ENCODE results near the gene CDH26.
A peak's percentile ranks its signal among the peaks of the same experiment; 100 is the strongest.
"Not testable (repeated sequence)": the region's sequence is repeated elsewhere in the genome, so short reads cannot be mapped to it uniquely, and the experiment has no call there.

The CDH26 gene

DNA sequence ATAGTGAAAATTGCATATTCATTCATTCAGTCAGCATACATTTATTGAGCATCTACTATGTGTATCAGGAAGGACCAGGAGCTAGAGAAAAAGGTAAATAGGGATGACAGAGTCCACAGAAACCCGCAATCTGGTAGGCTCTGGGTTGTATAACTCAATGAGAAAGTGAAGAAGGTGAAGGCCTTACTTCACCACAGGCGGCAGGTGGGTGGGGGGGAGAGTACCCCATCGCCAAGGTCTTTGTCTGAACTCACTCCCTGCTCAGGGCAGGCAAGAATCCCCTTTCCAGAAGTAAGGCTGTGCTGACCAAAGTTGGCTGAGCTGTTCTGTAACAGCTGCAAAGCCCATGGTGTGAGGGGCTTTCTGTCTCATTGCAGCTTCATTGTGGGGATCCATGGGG is 81.3 kb downstream of the CDH26 start:
- TF ChIP-seq CTCF (IDR thresholded peaks at IDR 0.05; ENCODE audit: unreplicated experiment in 3 of 3) = no peak

DNA sequence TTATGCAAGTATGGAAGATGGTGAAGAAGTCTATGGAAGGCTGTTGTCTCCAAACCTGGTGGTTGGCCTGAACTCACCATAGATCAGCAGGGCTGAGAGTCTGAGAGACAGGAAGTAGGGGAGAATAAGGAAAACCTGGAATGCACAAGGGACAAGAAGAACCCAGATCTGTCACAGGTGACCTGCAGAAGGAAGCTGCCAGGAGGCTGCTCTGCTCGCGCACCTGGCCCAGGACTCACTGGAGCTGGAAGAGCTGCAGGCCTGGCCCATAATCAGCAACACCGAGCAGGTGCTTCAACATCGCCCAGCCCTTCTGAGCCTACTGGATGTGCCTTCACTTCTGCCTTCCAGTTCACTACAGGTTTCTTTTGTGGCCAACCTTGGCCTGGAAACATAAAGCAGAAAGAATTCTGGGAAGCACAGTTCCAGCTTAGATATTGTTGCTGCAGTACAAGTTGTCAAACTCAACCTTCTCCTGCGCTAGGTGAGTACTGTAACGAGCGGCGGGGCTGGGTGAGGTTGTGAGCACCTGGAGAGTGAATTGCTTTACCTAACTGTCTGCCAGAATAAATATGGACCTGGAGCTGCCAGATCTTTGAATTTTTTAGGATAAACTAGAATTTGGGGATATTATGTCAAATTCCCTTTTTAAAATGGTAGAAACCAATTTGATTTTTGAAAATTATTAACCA is 82.4 kb downstream of the CDH26 start:
- Mint-ChIP-seq H3K4me3 (no peak overlapping the region), H3K4me1 (peaks cover 23% of the 10 kb centered on the region), H3K27ac (no peak overlapping the region), H3K27me3 (ENCODE audit: low read depth) (peaks cover 47% of the 10 kb centered on the region), H3K9me3 (peaks cover 3% of the 10 kb centered on the region), H3K36me3 (ENCODE audit: low read depth) (no peaks in the 10 kb centered on the region)
- no peak for TF ChIP-seq CTCF (IDR thresholded peaks at IDR 0.05; ENCODE audit: unreplicated experiment in 3 of 3)

More for the DNA sequence above, 81.3 kb downstream of the CDH26 start:
- no peak overlapping the region for H3K27ac Mint-ChIP-seq
- no peak overlapping the region for H3K4me3 Mint-ChIP-seq
- H3K4me1 Mint-ChIP-seq = peaks cover 27% of the 10 kb centered on the region
- peaks cover 52% of the 10 kb centered on the region for H3K27me3 Mint-ChIP-seq (ENCODE audit: low read depth)
- no peaks in the 10 kb centered on the region for H3K36me3 Mint-ChIP-seq (ENCODE audit: low read depth)
- H3K9me3 Mint-ChIP-seq = peaks cover 3% of the 10 kb centered on the region

GRCh38 chr20:60041436-60042165 is 83.4 kb downstream of the CDH26 start:
- not testable (repeated sequence) for H3K4me3 Mint-ChIP-seq; H3K36me3 Mint-ChIP-seq (ENCODE audit: low read depth); H3K9me3 Mint-ChIP-seq
- peaks cover 39% of the 10 kb centered on the region for H3K27me3 Mint-ChIP-seq (ENCODE audit: low read depth)
- H3K27ac Mint-ChIP-seq = peak overlapping the region in 1 of 3 experiments; percentile 37
- peaks cover 30% of the 10 kb centered on the region for H3K4me1 Mint-ChIP-seq

- TF ChIP-seq CTCF (IDR thresholded peaks at IDR 0.05; ENCODE audit: unreplicated experiment in 3 of 3) = no peak
- Mint-ChIP-seq H3K27ac (no peak overlapping the region), H3K27me3 (ENCODE audit: low read depth) (peaks cover 24% of the 10 kb centered on the region), H3K4me3 (no peak overlapping the region), H3K4me1 (peaks cover 33% of the 10 kb centered on the region), H3K36me3 (ENCODE audit: low read depth) (no peaks in the 10 kb centered on the region), H3K9me3 (no peaks in the 10 kb centered on the region)
Measured at GRCh38 chr20:60043435-60043834, 85.2 kb downstream of the CDH26 start.

DNA sequence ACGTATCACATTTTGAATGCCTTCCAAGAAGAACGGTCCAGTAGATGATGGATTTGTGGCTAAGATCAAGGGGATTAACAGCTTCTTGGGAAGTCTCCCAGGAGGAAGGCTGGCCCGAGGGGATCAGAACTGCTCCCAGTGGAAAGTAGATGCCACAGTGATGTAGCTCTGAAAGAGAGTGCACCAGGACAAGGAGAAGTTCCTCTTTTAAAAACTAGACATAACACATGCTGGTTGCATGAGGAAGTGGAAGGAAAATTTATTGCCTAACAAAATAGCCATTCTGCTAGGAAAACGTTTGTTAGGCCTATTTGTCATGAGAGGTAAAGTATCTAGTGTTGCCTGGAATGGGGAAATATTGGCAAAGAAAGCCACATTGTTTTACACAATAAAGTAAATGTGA is 87.8 kb downstream of the CDH26 start:
- no peaks in the 10 kb centered on the region for H3K36me3 Mint-ChIP-seq (ENCODE audit: low read depth)
- H3K27me3 Mint-ChIP-seq (ENCODE audit: low read depth) = peaks cover 15% of the 10 kb centered on the region
- no peak for TF ChIP-seq CTCF (IDR thresholded peaks at IDR 0.05; ENCODE audit: unreplicated experiment in 3 of 3)
- H3K9me3 Mint-ChIP-seq = no peaks in the 10 kb centered on the region
- peak overlapping the region in 2 of 3 experiments; percentile 11 to 19 for H3K4me3 Mint-ChIP-seq
- H3K27ac Mint-ChIP-seq = peak overlapping the region; percentile 70 to 82 (median 72)
- peaks cover 41% of the 10 kb centered on the region for H3K4me1 Mint-ChIP-seq

DNA sequence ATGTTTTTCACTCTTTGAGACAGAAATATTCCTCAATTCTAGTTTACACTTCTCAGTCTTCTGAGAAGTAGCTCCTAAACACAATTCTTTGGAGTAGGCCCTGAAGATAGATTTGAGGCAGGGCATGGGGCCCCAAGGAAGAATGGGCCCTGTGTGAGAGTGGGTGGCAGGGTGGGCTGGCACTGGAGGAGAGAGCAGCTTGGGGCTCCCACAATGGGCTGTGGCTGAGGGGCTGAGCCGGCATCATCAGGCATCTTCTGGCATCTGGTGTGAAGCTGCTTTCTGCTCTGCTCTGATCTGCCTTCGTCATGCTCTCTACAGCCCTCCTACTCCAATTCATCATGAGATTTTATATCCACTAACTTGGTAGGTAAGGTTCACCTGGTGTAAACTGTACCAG is 88.2 kb downstream of the CDH26 start:
- TF ChIP-seq CTCF (IDR thresholded peaks at IDR 0.05; ENCODE audit: unreplicated experiment in 3 of 3) = no peak
- H3K4me1 Mint-ChIP-seq = peaks cover 40% of the 10 kb centered on the region
- no peaks in the 10 kb centered on the region for H3K36me3 Mint-ChIP-seq (ENCODE audit: low read depth)
- H3K27me3 Mint-ChIP-seq (ENCODE audit: low read depth) = peaks cover 10% of the 10 kb centered on the region
- H3K27ac Mint-ChIP-seq = peak overlapping the region; percentile 70 to 82 (median 72)
- H3K4me3 Mint-ChIP-seq = no peak overlapping the region
- H3K9me3 Mint-ChIP-seq = no peaks in the 10 kb centered on the region

Measured in nephron (organoid).